IgD-negative memory B cell (primary cell): ENCODE measurements around the gene RNF26. TPM values are rescaled to one million over a fixed set of nuclear protein-coding genes. Genes with fewer than 3 reads are reported as not detected.

Experiments
- H3K27ac Mint-ChIP-seq, 3 donors: one replicate each; pipeline ENCODE4 v1.8.0; 2020 to 2022; ENCODE audit warnings: mild to moderate bottlenecking in 3 of 3, mixed read lengths in 3 of 3, moderate library complexity in 1 of 3
- H3K27me3 Mint-ChIP-seq: one replicate; pipeline ENCODE4 v1.8.0; 2021; ENCODE audit warnings: mixed read lengths
- H3K36me3 Mint-ChIP-seq: one replicate; pipeline ENCODE4 v1.8.0; 2020; ENCODE audit warnings: mild to moderate bottlenecking, mixed read lengths
- H3K4me1 Mint-ChIP-seq, 3 donors: one replicate each; pipeline ENCODE4 v1.8.0; 2020 to 2022; ENCODE audit warnings: mixed read lengths in 3 of 3, mild to moderate bottlenecking in 1 of 3
- H3K4me3 Mint-ChIP-seq, 4 donors: one replicate each; pipeline ENCODE4 v1.8.0; 2020 to 2022; ENCODE audit warnings: mild to moderate bottlenecking in 4 of 4, mixed read lengths in 4 of 4, moderate library complexity in 3 of 4
- H3K9me3 Mint-ChIP-seq, 3 donors: one replicate each; pipeline ENCODE4 v1.8.0; 2020 to 2021; ENCODE audit warnings: mixed read lengths in 3 of 3, mild to moderate bottlenecking in 1 of 3
- polyA plus RNA-seq: library from polyadenylated mRNA; unstranded; fragments of 300-500 nt; fragmentation: Illumina TruSeq; gene quantifications from one replicate; pipeline ENCODE4 v1.2.3, GENCODE V29; 2021

The RNF26 gene
- 41.1 TPM for polyA plus RNA-seq

- Mint-ChIP-seq H3K36me3 (peaks cover 10% of the 10 kb centered on the region), H3K9me3 (peaks cover 0 to 2% (median 0%) of the 10 kb centered on the region in 3 donors), H3K4me1 (peaks cover 6 to 20% (median 20%) of the 10 kb centered on the region in 3 donors), H3K4me3 (peak within 1 kb of the TSS; percentile 93 to 99 (median 95)), H3K27ac (peak within 1 kb of the TSS; percentile 86 to 96 (median 96)), H3K27me3 (peaks cover 18% of the 10 kb centered on the region)
These were observed at the start of gene RNF26 for GRCh38 chr11:119334174-119334930. RNF26 (plus strand) TSS chr11:119334527; CDS start chr11:119335123, 596 bp downstream.

GRCh38 chr11:119285431-119285830 is 48.9 kb upstream of the RNF26 start:
- Mint-ChIP-seq H3K27ac (peak overlapping the region in 1 of 3 donors; percentile 85), H3K27me3 (no peaks in the 10 kb centered on the region), H3K9me3 (no peaks in the 10 kb centered on the region), H3K4me3 (no peak overlapping the region), H3K4me1 (peaks cover 5 to 8% (median 5%) of the 10 kb centered on the region in 3 donors), H3K36me3 (peaks cover 7% of the 10 kb centered on the region)

- Mint-ChIP-seq H3K4me3 (no peak overlapping the region), H3K36me3 (no peaks in the 10 kb centered on the region), H3K9me3 (no peaks in the 10 kb centered on the region), H3K27ac (no peak overlapping the region), H3K27me3 (no peaks in the 10 kb centered on the region), H3K4me1 (peaks cover 2 to 5% (median 5%) of the 10 kb centered on the region in 3 donors)
These were observed 46.1 kb upstream of the RNF26 start for GRCh38 chr11:119288219-119288618.

GRCh38 chr11:119290894-119291497 is 43.3 kb upstream of the RNF26 start:
- peaks cover 0 to 2% (median 0%) of the 10 kb centered on the region in 3 donors for H3K4me1 Mint-ChIP-seq
- H3K27me3 Mint-ChIP-seq = no peaks in the 10 kb centered on the region
- H3K4me3 Mint-ChIP-seq = peak overlapping the region in 1 of 4 donors; percentile 63
- H3K27ac Mint-ChIP-seq = no peak overlapping the region
- H3K9me3 Mint-ChIP-seq = no peaks in the 10 kb centered on the region
- H3K36me3 Mint-ChIP-seq = peaks cover 2% of the 10 kb centered on the region

GRCh38 chr11:119293461-119293860 is 40.9 kb upstream of the RNF26 start:
- Mint-ChIP-seq H3K36me3 (peaks cover 5% of the 10 kb centered on the region), H3K27me3 (no peaks in the 10 kb centered on the region), H3K27ac (no peak overlapping the region), H3K4me1 (no peaks in the 10 kb centered on the region), H3K4me3 (no peak overlapping the region), H3K9me3 (no peaks in the 10 kb centered on the region)

GRCh38 chr11:119295178-119295577 is 39.1 kb upstream of the RNF26 start:
- Mint-ChIP-seq H3K4me3 (no peak overlapping the region), H3K27me3 (no peaks in the 10 kb centered on the region), H3K27ac (no peak overlapping the region), H3K4me1 (no peaks in the 10 kb centered on the region), H3K36me3 (peaks cover 5% of the 10 kb centered on the region), H3K9me3 (no peaks in the 10 kb centered on the region)

- Mint-ChIP-seq H3K4me3 (no peak overlapping the region), H3K36me3 (peaks cover 11% of the 10 kb centered on the region), H3K4me1 (no peaks in the 10 kb centered on the region), H3K9me3 (no peaks in the 10 kb centered on the region), H3K27me3 (no peaks in the 10 kb centered on the region), H3K27ac (no peak overlapping the region)
These were observed 36.4 kb upstream of the RNF26 start for GRCh38 chr11:119297938-119298337.

GRCh38 chr11:119298726-119299125 is 35.6 kb upstream of the RNF26 start:
- peaks cover 12% of the 10 kb centered on the region for H3K36me3 Mint-ChIP-seq
- no peaks in the 10 kb centered on the region for H3K4me1 Mint-ChIP-seq
- no peaks in the 10 kb centered on the region for H3K9me3 Mint-ChIP-seq
- no peaks in the 10 kb centered on the region for H3K27me3 Mint-ChIP-seq
- H3K4me3 Mint-ChIP-seq = no peak overlapping the region
- no peak overlapping the region for H3K27ac Mint-ChIP-seq

DNA sequence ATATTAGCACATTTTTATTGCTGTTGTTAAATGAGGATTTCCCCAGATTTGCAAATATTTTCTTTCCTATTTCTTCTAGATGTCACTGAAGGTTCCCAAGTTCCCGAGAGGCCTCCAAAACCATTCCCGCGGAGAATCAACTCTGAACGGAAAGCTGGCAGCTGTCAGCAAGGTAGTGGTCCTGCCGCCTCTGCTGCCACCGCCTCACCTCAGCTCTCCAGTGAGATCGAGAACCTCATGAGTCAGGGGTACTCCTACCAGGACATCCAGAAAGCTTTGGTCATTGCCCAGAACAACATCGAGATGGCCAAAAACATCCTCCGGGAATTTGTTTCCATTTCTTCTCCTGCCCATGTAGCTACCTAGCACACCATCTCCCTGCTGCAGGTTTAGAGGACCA is 34.9 kb upstream of the RNF26 start:
- Mint-ChIP-seq H3K9me3 (no peaks in the 10 kb centered on the region), H3K36me3 (peaks cover 14% of the 10 kb centered on the region), H3K27ac (no peak overlapping the region), H3K4me1 (no peaks in the 10 kb centered on the region), H3K27me3 (no peaks in the 10 kb centered on the region), H3K4me3 (no peak overlapping the region)

GRCh38 chr11:119300198-119300964 is 33.9 kb upstream of the RNF26 start:
- Mint-ChIP-seq H3K27me3 (no peaks in the 10 kb centered on the region), H3K27ac (no peak overlapping the region), H3K4me3 (no peak overlapping the region), H3K36me3 (peaks cover 19% of the 10 kb centered on the region), H3K9me3 (no peaks in the 10 kb centered on the region), H3K4me1 (no peaks in the 10 kb centered on the region)

- Mint-ChIP-seq H3K4me3 (no peak overlapping the region), H3K36me3 (peaks cover 18% of the 10 kb centered on the region), H3K4me1 (no peaks in the 10 kb centered on the region), H3K9me3 (no peaks in the 10 kb centered on the region), H3K27ac (no peak overlapping the region), H3K27me3 (no peaks in the 10 kb centered on the region)
These were observed 31.1 kb upstream of the RNF26 start for GRCh38 chr11:119303227-119303718.

- H3K27ac Mint-ChIP-seq = peak overlapping the region in 2 of 3 donors; percentile 53 to 67
- H3K4me3 Mint-ChIP-seq = no peak overlapping the region
- peaks cover 20% of the 10 kb centered on the region for H3K36me3 Mint-ChIP-seq
- peaks cover 0 to 1% (median 0%) of the 10 kb centered on the region in 3 donors for H3K4me1 Mint-ChIP-seq
- no peaks in the 10 kb centered on the region for H3K9me3 Mint-ChIP-seq
- no peaks in the 10 kb centered on the region for H3K27me3 Mint-ChIP-seq
These were observed 28.6 kb upstream of the RNF26 start for GRCh38 chr11:119305556-119306372.

- H3K27me3 Mint-ChIP-seq = no peaks in the 10 kb centered on the region
- H3K4me3 Mint-ChIP-seq = no peak overlapping the region
- peak overlapping the region in 1 of 3 donors; percentile 67 for H3K27ac Mint-ChIP-seq
- no peaks in the 10 kb centered on the region for H3K9me3 Mint-ChIP-seq
- peaks cover 0 to 1% (median 0%) of the 10 kb centered on the region in 3 donors for H3K4me1 Mint-ChIP-seq
- peaks cover 19% of the 10 kb centered on the region for H3K36me3 Mint-ChIP-seq
These were observed 27.9 kb upstream of the RNF26 start for GRCh38 chr11:119306373-119306890.

DNA sequence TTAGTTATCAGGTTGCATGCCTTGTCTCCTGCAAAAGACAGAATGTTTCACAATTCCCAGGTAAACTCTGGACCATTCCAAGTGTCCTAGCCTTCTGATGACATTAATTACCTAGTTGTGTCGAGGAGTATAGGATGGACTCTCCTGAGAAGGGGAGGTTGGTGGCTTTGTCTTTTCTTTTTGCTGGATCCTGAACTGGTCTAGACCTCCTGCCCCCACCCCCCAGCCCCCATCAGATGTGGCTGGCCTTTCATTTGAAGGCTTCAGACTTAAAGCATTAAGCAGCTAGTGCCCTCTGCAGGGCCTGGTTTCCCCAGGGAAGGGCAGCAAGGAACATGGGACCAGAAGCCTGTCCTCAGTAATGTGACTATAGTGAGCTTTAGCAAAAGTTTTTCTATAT is 27.1 kb upstream of the RNF26 start:
- no peaks in the 10 kb centered on the region for H3K9me3 Mint-ChIP-seq
- no peaks in the 10 kb centered on the region for H3K27me3 Mint-ChIP-seq
- no peak overlapping the region for H3K4me3 Mint-ChIP-seq
- H3K4me1 Mint-ChIP-seq = peaks cover 0 to 1% (median 0%) of the 10 kb centered on the region in 3 donors
- H3K27ac Mint-ChIP-seq = no peak overlapping the region
- peaks cover 18% of the 10 kb centered on the region for H3K36me3 Mint-ChIP-seq
